WTC11 (cell line): ENCODE data around the gene C2orf80.

Source experiments
- ATF1 ChIP-seq: sonication (generic); formaldehyde crosslinking; IDR thresholded peaks from 2 replicates; pipeline ENCODE4 v1.8.1; 2023; ENCODE audit warnings: mild to moderate bottlenecking, moderate library complexity, missing genetic modification reagents
- CREB1 ChIP-seq: sonication (generic); formaldehyde crosslinking; IDR thresholded peaks from 2 replicates; pipeline ENCODE4 v1.8.0; 2023; ENCODE audit warnings: mild to moderate bottlenecking, missing genetic modification reagents
- CTCF ChIP-seq: fragments of 200-600 bp; IDR thresholded peaks from 2 replicates; pipeline ENCODE4 v1.8.0; 2022; ENCODE audit warnings: antibody characterized with exemption
- ELF4 ChIP-seq: sonication (generic); formaldehyde crosslinking; IDR thresholded peaks from 2 replicates; pipeline ENCODE4 v1.8.1; 2022; ENCODE audit warnings: low read depth, mild to moderate bottlenecking, moderate library complexity, missing genetic modification reagents
- GTF2I ChIP-seq: fragments of 250-450 bp; sonication (Bioruptor Pico); conservative IDR thresholded peaks from 2 replicates; pipeline ENCODE4 v1.4.0; 2021; ENCODE audit warnings: mild to moderate bottlenecking
- JUN ChIP-seq: sonication (generic); formaldehyde crosslinking; IDR thresholded peaks from 2 replicates; pipeline ENCODE4 v1.8.0; 2023; ENCODE audit warnings: mild to moderate bottlenecking, missing genetic modification reagents
- NFYB ChIP-seq: sonication (generic); formaldehyde crosslinking; conservative IDR thresholded peaks from 2 replicates; pipeline ENCODE4 v1.8.0; 2022; ENCODE audit warnings: low read depth, missing genetic modification reagents
- NR2C2 ChIP-seq: sonication (generic); formaldehyde crosslinking; IDR thresholded peaks from 2 replicates; pipeline ENCODE4 v1.8.0; 2022; ENCODE audit warnings: mild to moderate bottlenecking, missing genetic modification reagents
- SOX15 ChIP-seq: fragments of 250-450 bp; sonication (Bioruptor Pico); IDR thresholded peaks from 2 replicates; pipeline ENCODE4 v1.9.0; 2021; ENCODE audit warnings: mild to moderate bottlenecking
- TP53 ChIP-seq: sonication (generic); formaldehyde crosslinking; IDR thresholded peaks from 2 replicates; pipeline ENCODE4 v1.8.1; 2023; ENCODE audit warnings: mild to moderate bottlenecking, missing genetic modification reagents
- USF1 ChIP-seq: sonication (generic); formaldehyde crosslinking; IDR thresholded peaks from 2 replicates; pipeline ENCODE4 v1.8.0; 2022; ENCODE audit warnings: mild to moderate bottlenecking, missing genetic modification reagents
- ZNF138 ChIP-seq: sonication (generic); formaldehyde crosslinking; conservative IDR thresholded peaks from 2 replicates; pipeline ENCODE4 v1.8.1; 2022; ENCODE audit warnings: mild to moderate bottlenecking, moderate library complexity, missing genetic modification reagents

- TF ChIP-seq ELF4 (CRISPR knock-in tag) = no peak
- TF ChIP-seq TP53 (CRISPR knock-in tag) = no peak
- TF ChIP-seq CTCF = no peak
- no peak for TF ChIP-seq ATF1
- no peak for TF ChIP-seq NFYB (CRISPR knock-in tag)
- TF ChIP-seq GTF2I (CRISPR knock-in tag) = no peak
- no peak for TF ChIP-seq CREB1 (CRISPR knock-in tag)
- TF ChIP-seq USF1 (CRISPR knock-in tag) = no peak
- TF ChIP-seq NR2C2 = no peak
- no peak for TF ChIP-seq JUN (CRISPR knock-in tag)
- no peak for TF ChIP-seq ZNF138 (CRISPR knock-in tag)
- TF ChIP-seq SOX15 (CRISPR knock-in tag) = no peak
These were observed 42.8 kb downstream of the C2orf80 start for GRCh38 chr2:208147008-208147407.
